K562 (cell line): ENCODE measurements around the gene RABL2B. TPM values are rescaled to one million over a fixed set of nuclear protein-coding genes. Genes with fewer than 3 reads are reported as not detected.

Experiments used
- ATAC-seq: fragments of 200-7000 bp; cut with Tn5 transposase; 3 replicates; pipeline ENCODE4 v1.9.1; 2020; ENCODE audit warnings: moderate library complexity
- BruUV-seq: library from RNA; stranded (reverse); fragments of 400-500 nt; replicated peaks from 2 replicates; lab custom pipeline; 2021; lab: Mats Ljungman, UMichigan
- CTCF ChIA-PET: fragments of 300-600 bp; formaldehyde crosslinking; extraction: SDS; loops from one replicate; lab custom pipeline; 2021; ENCODE audit warnings: low intra/inter-chr PET ratio; lab: Yijun Ruan, JAX
- POLR2A ChIA-PET: fragments of 300-600, 350-650 bp; sonication (Branson Sonifier 250); formaldehyde crosslinking; extraction: SDS; loops from one replicate; lab custom pipeline; 2021; ENCODE audit warnings: antibody characterized with exemption, inconsistent platforms; lab: Yijun Ruan, JAX
- DNase-seq, 4 experiments: peaks; one replicate each; pipeline versions ENCODE4 v3.0.0 to v3.0.0-alpha.2; 2011 to 2018; ENCODE audit warnings: low spot score in 3 of 4, mixed read lengths in 3 of 4; ENCODE audit errors: extremely low read depth in 1 of 4
- FAIRE-seq: peaks from 2 replicates; lab custom pipeline; 2011; peaks lifted over from hg19 to GRCh38; lab: Jason Lieb, UNC
- H2AFZ ChIP-seq: 2 replicates; pipeline ENCODE4 v1.6.0; 2011; ENCODE audit warnings: low read depth, low read length, control low read depth, inconsistent platforms
- H3K27ac ChIP-seq: fragments of 200-600 bp; 3 replicates; pipeline ENCODE4 v1.8.0; 2011; ENCODE audit warnings: low read depth, mild to moderate bottlenecking, control low read depth, inconsistent platforms, low read length, moderate library complexity, mixed read lengths; ENCODE audit errors: extremely low read depth
- H3K27me3 ChIP-seq, 2 experiments: fragments of 300-600 bp in 1 of 2; 2 replicates in 1 of 2; 3 replicates in 1 of 2; pipeline versions ENCODE4 v1.6.0 to v1.8.0; 2011; ENCODE audit warnings: inconsistent platforms in 2 of 2, low read length in 2 of 2, mild to moderate bottlenecking in 1 of 2, mixed read lengths in 1 of 2, moderate library complexity in 1 of 2; ENCODE audit not compliant: control insufficient read depth in 2 of 2, insufficient read depth in 2 of 2
- H3K36me3 ChIP-seq: fragments of 300-600 bp; 3 replicates; pipeline ENCODE4 v1.8.0; 2011; ENCODE audit warnings: mild to moderate bottlenecking, low read length, inconsistent platforms; ENCODE audit not compliant: control insufficient read depth, insufficient read depth
- H3K4me1 ChIP-seq, 2 experiments: fragments of 200-600 bp in 1 of 2; replicated peaks in 1 of 2; 2 replicates in 1 of 2; 3 replicates in 1 of 2; pipeline versions ENCODE4 v1.5.1 to v1.8.0; 2011; ENCODE audit warnings: inconsistent platforms in 2 of 2, low read length in 2 of 2, mild to moderate bottlenecking in 1 of 2, mixed read lengths in 1 of 2, moderate library complexity in 1 of 2; ENCODE audit not compliant: control insufficient read depth in 2 of 2, insufficient read depth in 2 of 2
- H3K4me2 ChIP-seq: 2 replicates; pipeline ENCODE4 v1.6.1; 2011; ENCODE audit warnings: low read length, control low read depth, inconsistent platforms, mixed read lengths; ENCODE audit not compliant: insufficient read depth
- H3K4me3 ChIP-seq: fragments of 200-600 bp; sonication (generic), shearing (Covaris generic); 2 replicates; pipeline ENCODE4 v1.5.1; 2016; ENCODE audit warnings: control low read depth, inconsistent platforms
- H3K79me2 ChIP-seq: fragments of 200-600 bp; 3 replicates; pipeline ENCODE4 v1.8.0; 2011; ENCODE audit warnings: low read length, inconsistent platforms; ENCODE audit not compliant: control insufficient read depth, insufficient read depth
- H3K9ac ChIP-seq, 2 experiments: 2 replicates each; pipeline versions ENCODE4 v1.6.0 to v1.6.1; 2011; ENCODE audit warnings: low read depth in 2 of 2, low read length in 2 of 2, control low read depth in 1 of 2, inconsistent platforms in 1 of 2, mild to moderate bottlenecking in 1 of 2, mixed read lengths in 1 of 2; ENCODE audit not compliant: insufficient read depth in 1 of 2
- H3K9me1 ChIP-seq: one replicate; pipeline ENCODE4 v1.6.0; 2011; ENCODE audit warnings: inconsistent platforms, mild to moderate bottlenecking, low read length, moderate library complexity; ENCODE audit not compliant: control insufficient read depth, insufficient read depth
- H3K9me3 ChIP-seq: replicated peaks from 2 replicates; pipeline ENCODE4 v1.5.1; 2011; ENCODE audit warnings: low read depth, low read length, inconsistent platforms; ENCODE audit not compliant: control insufficient read depth, insufficient read depth
- H4K20me1 ChIP-seq: replicated peaks from 2 replicates; pipeline ENCODE4 v1.6.1; 2011; ENCODE audit warnings: low read length, inconsistent platforms, mixed read lengths; ENCODE audit not compliant: control insufficient read depth, insufficient read depth
- BRD4 ChIP-seq: fragments of 200-600 bp; sonication (generic); IDR thresholded peaks from 2 replicates; pipeline ENCODE4 v1.6.1; 2017; ENCODE audit warnings: inconsistent platforms
- CBFA2T2 ChIP-seq: fragments of 450-650 bp; conservative IDR thresholded peaks from 2 replicates; pipeline ENCODE4 v1.6.1; 2017; ENCODE audit warnings: mild to moderate bottlenecking
- GABPB1 ChIP-seq: sonication (generic); formaldehyde crosslinking; IDR thresholded peaks from 2 replicates; pipeline ENCODE4 v1.8.0; 2022; ENCODE audit warnings: mild to moderate bottlenecking, missing genetic modification reagents
- MBD1 ChIP-seq: fragments of 250-450 bp; sonication (Bioruptor Pico); IDR thresholded peaks from 2 replicates; pipeline ENCODE4 v1.8.0; 2022; ENCODE audit warnings: inconsistent platforms
- MTA1 ChIP-seq: fragments of 450-650 bp; IDR thresholded peaks from 2 replicates; pipeline ENCODE4 v1.6.1; 2017; ENCODE audit warnings: borderline replicate concordance
- NFE2L1 ChIP-seq: fragments of 450-650 bp; IDR thresholded peaks from 2 replicates; pipeline ENCODE4 v1.6.1; 2016; ENCODE audit warnings: missing genetic modification characterization, low read depth, mild to moderate bottlenecking, missing compliant biosample characterization, moderate library complexity, borderline replicate concordance
- SNRNP70 ChIP-seq: fragments of 200-400 bp; formaldehyde crosslinking; optimal IDR thresholded peaks from 2 replicates; pipeline ENCODE3; 2017; ENCODE audit warnings: low read depth, low read length
- TAF1 ChIP-seq: IDR thresholded peaks from 2 replicates; pipeline ENCODE4 v1.6.1; 2011; ENCODE audit warnings: mild to moderate bottlenecking, low read length, moderate library complexity; ENCODE audit not compliant: insufficient read depth, control insufficient read depth, severe bottlenecking; ENCODE audit errors: extremely low read depth
- TCFL5 ChIP-seq: fragments of 250-450 bp; sonication (Bioruptor Pico); conservative IDR thresholded peaks from 2 replicates; pipeline ENCODE4 v1.6.1; 2021; ENCODE audit warnings: mild to moderate bottlenecking, moderate library complexity, matching md5 sums
- TGIF2 ChIP-seq: sonication (generic); formaldehyde crosslinking; IDR thresholded peaks from 2 replicates; pipeline ENCODE4 v1.8.1; 2022; ENCODE audit warnings: mild to moderate bottlenecking, missing genetic modification reagents, moderate library complexity
- ZFPM2 ChIP-seq: fragments of 250-450 bp; sonication (Bioruptor Pico); IDR thresholded peaks from 2 replicates; pipeline ENCODE4 v1.5.1; 2022; ENCODE audit warnings: mild to moderate bottlenecking
- ZNF146 ChIP-seq: IDR thresholded peaks from one replicate; pipeline ENCODE4 v1.6.1; 2018; ENCODE audit warnings: missing compliant biosample characterization; ENCODE audit not compliant: unreplicated experiment
- ZNF217 ChIP-seq: sonication (generic); formaldehyde crosslinking; IDR thresholded peaks from 2 replicates; pipeline ENCODE4 v1.8.0; 2022; ENCODE audit warnings: mild to moderate bottlenecking, missing genetic modification reagents
- ZNF280B ChIP-seq: fragments of 250-450 bp; sonication (Bioruptor Pico); IDR thresholded peaks from 2 replicates; pipeline ENCODE4 v1.5.1; 2021; ENCODE audit warnings: mild to moderate bottlenecking
- ZNF707 ChIP-seq: fragments of 250-450 bp; sonication (Bioruptor Pico); conservative IDR thresholded peaks from 2 replicates; pipeline ENCODE4 v1.8.0; 2022; ENCODE audit warnings: inconsistent platforms, mild to moderate bottlenecking, moderate library complexity
- WGBS: fragments of 100-300 bp; shearing (Covaris generic); methylation state at CpG from one replicate; pipeline ENCODE4 v1.1.6; 2016; ENCODE audit warnings: low coverage, mixed read lengths; ENCODE audit not compliant: insufficient coverage; ENCODE audit errors: missing lambda C conversion rate; 5-methylcytosine and 5-hydroxymethylcytosine counted together
- in situ Hi-C: fragments of 300-500 bp; cut with MboI; formaldehyde crosslinking; loops from 4 replicates; pipeline ENCODE4 v1.15.0; 2018; ENCODE audit warnings: inconsistent platforms, mixed read lengths
- intact Hi-C: fragments of 100-400 bp; cut with micrococcal nuclease; formaldehyde crosslinking; loops from 2 replicates; pipeline ENCODE4 v1.14.2; 2022
- polyA plus RNA-seq, 8 experiments: library from polyadenylated mRNA; depleted of rRNA in 4 of 8; stranded (reverse) in 5 of 8; unstranded in 3 of 8; fragments of >200 nt; fragmentation: Nextera tagmentation in 2 of 8; fragmentation: Illumina TruSeq in 1 of 8; extraction: Ambion mirVana in 2 of 8; extraction: Trizol in 1 of 8; gene quantifications; 2 replicates each; pipeline versions ENCODE4 v1.2.1 to v1.2.3, GENCODE V29; 2011 to 2014; ENCODE audit warnings: inconsistent platforms in 1 of 8, missing spikeins in 1 of 8
- total RNA-seq, 7 experiments: library from RNA; depleted of rRNA in 6 of 7; stranded (reverse); fragments of >200 nt in 6 of 7; fragmentation: Illumina TruSeq in 2 of 7; extraction: Trizol in 2 of 7; gene quantifications; 2 replicates each; pipeline versions ENCODE4 v1.2.1 to v1.2.3, GENCODE V29; 2011 to 2021; ENCODE audit warnings: low replicate concordance in 1 of 7

RABL2B gene
- total and polyA plus RNA-seq, 9 of the 15 experiments (the other 6 are each of a cell fraction or from before 2014, with no cell fraction given), result 0.76 to 8.5 (median 3.6) TPM

- intact Hi-C loops (no loop called here), in situ Hi-C loops (no loop called here)
- H3K79me2 ChIP-seq, result no peaks in the 10 kb centered on the region
- H3K27ac ChIP-seq, result no peak overlapping the region
- TF ChIP-seq GABPB1 (CRISPR knock-in tag) (no peak), TGIF2 (CRISPR knock-in tag) (no peak), SNRNP70 (no peak), ZNF707 (CRISPR knock-in tag) (no peak), CBFA2T2 (no peak), ZFPM2 (CRISPR knock-in tag) (no peak), TCFL5 (CRISPR knock-in tag) (no peak), BRD4 (no peak), NFE2L1 (tag) (no peak), MBD1 (no peak), ZNF217 (CRISPR knock-in tag) (no peak), TAF1 (no peak), ZNF146 (CRISPR knock-in tag) (no peak), ZNF280B (no peak), MTA1 (no peak)
- FAIRE-seq (no peak), ATAC-seq (no peak), DNase-seq (no peak)
- POLR2A ChIA-PET, result no interaction called here
- H3K4me2 ChIP-seq, result no peak overlapping the region
- CTCF ChIA-PET, result no interaction called here
- H4K20me1 ChIP-seq, result 0 out of 2 replicates have a peak, but pooled peaks cover 5% of the 10 kb centered on the region
- H3K9me1 ChIP-seq, result no peaks in the 10 kb centered on the region
- H3K4me1 ChIP-seq, result 0 out of 5 replicates have a peak, but pooled peaks cover 0 to 3% of the 10 kb centered on the region in 2 experiments
- H3K9me3 ChIP-seq, result no peaks in the 10 kb centered on the region
- peaks cover 14 to 74% of the 10 kb centered on the region in 2 experiments; a peak in 3 of 5 replicates for H3K27me3 ChIP-seq
- H2AFZ ChIP-seq, result no peak overlapping the region
- WGBS, result 4% methylated on average over 17 of the region's 32 CpGs
- no peak overlapping the region for H3K4me3 ChIP-seq
- BruUV-seq, result no TSS peak
- H3K9ac ChIP-seq, result no peak overlapping the region
- no peaks in the 10 kb centered on the region for H3K36me3 ChIP-seq
Observed at GRCh38 chr22:50721257-50721844, 62.1 kb downstream of the RABL2B start.
